Adipose tissue (tissue), 3 donors: ENCODE measurements around the gene FRMD7. TPM values are rescaled to one million over a fixed set of nuclear protein-coding genes. Genes with fewer than 3 reads are reported as not detected.
"Not testable (repeated sequence)": the region's sequence is repeated elsewhere in the genome, so short reads cannot be mapped to it uniquely, and the experiment has no call there.

Source experiments
- H3K27ac ChIP-seq: one replicate; pipeline ENCODE4 v1.5.1; 2013; ENCODE audit warnings: low read depth, low read length
- WGBS, 3 donors: extraction: QIAGEN DNeasy Blood & Tissue Kit; methylation state at CpG; one replicate each; pipeline ENCODE4 v1.1.7; 2013; 5-methylcytosine and 5-hydroxymethylcytosine counted together
- polyA plus RNA-seq, 3 donors: library from polyadenylated mRNA; stranded (reverse); fragments of 200-250 nt; gene quantifications; one replicate each; pipeline ENCODE4 v1.2.3, GENCODE V29; 2013
- donor health status: healthy with polysubstance abuse.
- donor health status: Bipolar disorder and iron deficiency.
- donor health status: healthy.

Gene FRMD7
- polyA plus RNA-seq = not detected

DNA sequence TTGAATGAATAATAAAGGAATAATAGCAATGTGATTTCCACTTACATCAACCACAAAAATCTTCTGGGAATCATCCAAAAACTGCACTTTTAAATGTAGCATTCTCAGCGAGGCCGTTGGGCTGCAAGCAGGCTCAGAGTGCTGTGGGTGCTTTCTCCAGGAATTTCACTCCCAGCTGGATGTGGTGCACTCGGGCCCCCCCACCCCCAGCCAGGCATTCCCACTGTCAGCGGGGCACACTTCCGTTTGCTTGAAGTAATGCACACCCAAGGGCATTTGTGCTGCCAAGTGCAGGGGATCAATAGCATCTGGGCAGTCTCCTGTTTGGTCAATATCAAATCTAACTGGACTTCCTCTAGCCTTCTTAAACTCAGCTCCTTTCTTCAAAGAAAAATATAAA is at the start of gene FRMD7:
TSS of gene FRMD7 (minus strand) at position 278 of the 400 bp plus-strand sequence. CDS start at position 102, 176 bp downstream.
- WGBS, 3 donors = 17 to 37% (median 30%) methylated on average over 5 of the region's 5 CpGs
- H3K27ac ChIP-seq = no peak within 1 kb of the TSS

GRCh38 chrX:132173647-132174046 is 45.8 kb upstream of the FRMD7 start:
- WGBS, 3 donors = 50 to 73% (median 58%) methylated on average over 1 of the region's 1 CpG
- no peak overlapping the region for H3K27ac ChIP-seq

GRCh38 chrX:132171881-132172280 is 44.1 kb upstream of the FRMD7 start:
- 75 to 86% (median 80%) methylated on average over 3 of the region's 3 CpGs for WGBS, 3 donors
- no peak overlapping the region for H3K27ac ChIP-seq

GRCh38 chrX:132171478-132171877 is 43.7 kb upstream of the FRMD7 start:
- no peak overlapping the region for H3K27ac ChIP-seq
- 54 to 68% (median 64%) methylated on average over 3 of the region's 3 CpGs for WGBS, 3 donors

- no peak overlapping the region for H3K27ac ChIP-seq
- WGBS, 3 donors = 32 to 87% (median 79%) methylated on average over 3 of the region's 3 CpGs
Observed at GRCh38 chrX:132169554-132169953, 41.7 kb upstream of the FRMD7 start.

- H3K27ac ChIP-seq = no peak overlapping the region
Observed at GRCh38 chrX:132165651-132166050, 37.8 kb upstream of the FRMD7 start.

DNA sequence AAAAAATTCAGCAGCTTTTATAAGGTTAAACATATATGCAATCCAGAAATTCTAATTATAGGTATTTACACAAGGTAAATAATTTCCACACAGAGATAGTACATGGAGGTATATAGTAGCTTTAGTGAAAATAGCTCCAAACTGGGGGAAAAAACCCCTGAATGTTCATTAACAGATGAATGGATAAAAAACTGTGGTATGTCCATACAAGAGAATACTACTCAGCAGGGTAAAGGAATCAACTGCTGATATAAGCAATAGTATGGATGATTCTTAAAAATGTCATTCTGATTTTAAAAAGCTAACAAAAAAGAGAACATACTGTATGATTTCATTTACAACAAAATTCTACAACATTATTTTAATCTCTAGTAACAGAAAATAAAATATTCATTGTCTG is 37.2 kb upstream of the FRMD7 start:
- H3K27ac ChIP-seq = no peak overlapping the region

DNA sequence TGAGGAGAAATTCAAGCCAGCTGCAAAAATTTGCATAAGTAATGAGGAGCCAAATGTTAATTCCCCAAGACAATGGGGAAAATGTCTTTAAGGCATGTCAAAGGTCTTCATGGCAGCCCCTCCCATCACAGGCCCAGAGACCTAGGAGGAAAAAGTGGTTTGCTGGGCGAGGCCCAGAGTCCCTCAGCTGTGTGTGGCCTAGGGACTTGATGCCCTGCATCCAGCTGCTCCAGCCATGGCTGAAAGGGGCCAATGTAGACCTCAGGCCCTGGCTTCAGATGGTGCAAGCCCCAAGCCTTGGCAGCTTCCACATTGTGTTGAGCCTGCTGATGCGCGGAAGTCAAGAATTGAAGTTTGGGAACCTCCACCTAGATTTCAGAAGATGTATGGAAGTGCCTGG is 35.3 kb upstream of the FRMD7 start:
- WGBS, 3 donors = 85 to 97% (median 96%) methylated on average over 3 of the region's 3 CpGs
- not testable (repeated sequence) for H3K27ac ChIP-seq

GRCh38 chrX:132153166-132153565 is 25.3 kb upstream of the FRMD7 start:
- 53 to 81% (median 67%) methylated on average over 4 of the region's 4 CpGs for WGBS, 3 donors
- H3K27ac ChIP-seq = no peak overlapping the region

DNA sequence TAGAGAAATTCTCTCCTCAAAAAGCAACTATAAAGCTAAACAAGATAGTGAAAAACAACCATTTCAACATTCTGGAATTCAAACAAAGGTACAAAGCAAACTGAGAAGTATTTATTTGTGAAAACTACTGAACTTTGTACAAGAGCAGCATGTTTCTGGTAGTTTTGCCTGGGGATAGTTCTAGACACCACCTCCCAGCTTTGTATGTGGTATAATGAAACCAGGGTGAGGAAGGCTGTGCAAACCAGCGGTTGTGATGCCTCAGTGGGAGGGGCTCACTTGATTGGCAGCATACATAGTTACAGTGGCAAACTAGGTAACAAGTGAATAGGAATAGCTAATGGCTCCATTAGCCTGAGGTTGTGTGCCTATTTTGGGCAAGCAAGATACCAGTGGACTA is 18.6 kb upstream of the FRMD7 start:
- H3K27ac ChIP-seq = no peak overlapping the region
- 26 to 74% (median 67%) methylated on average over 1 of the region's 1 CpG for WGBS, 3 donors

DNA sequence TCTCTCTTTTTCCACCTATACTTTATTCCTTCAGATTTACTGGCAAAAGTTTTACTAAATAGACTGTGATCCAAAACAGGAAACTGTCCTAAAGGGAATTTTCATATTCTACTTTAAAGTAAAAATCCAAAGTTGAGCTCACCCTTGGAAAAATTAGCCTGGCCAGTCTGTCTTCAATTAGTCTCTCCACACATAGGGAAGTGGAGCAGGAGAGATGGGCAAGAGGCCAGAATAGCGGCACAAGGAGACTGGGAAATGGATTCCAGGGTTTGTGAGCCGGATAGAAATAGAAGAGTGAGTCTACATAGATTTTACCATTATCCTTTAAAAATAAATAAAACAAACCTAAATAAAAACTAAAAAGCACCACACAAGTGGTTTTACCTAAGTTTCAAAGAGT is 16.2 kb upstream of the FRMD7 start:
- 60 to 62% (median 61%) methylated on average over 2 of the region's 2 CpGs for WGBS, 3 donors
- no peak overlapping the region for H3K27ac ChIP-seq

- H3K27ac ChIP-seq = no peak overlapping the region
Observed at GRCh38 chrX:132125906-132126305, 1.9 kb downstream of the FRMD7 start.

GRCh38 chrX:132120913-132121312 is 6.9 kb downstream of the FRMD7 start:
- H3K27ac ChIP-seq = no peak overlapping the region
- WGBS, 3 donors = 62 to 81% (median 74%) methylated on average over 4 of the region's 4 CpGs

- H3K27ac ChIP-seq = no peak overlapping the region
- 68 to 84% (median 79%) methylated on average over 12 of the region's 12 CpGs for WGBS, 3 donors
Observed at GRCh38 chrX:132119821-132120515, 7.9 kb downstream of the FRMD7 start.

GRCh38 chrX:132119283-132119682 is 8.5 kb downstream of the FRMD7 start:
- WGBS, 3 donors = 63 to 88% (median 78%) methylated on average over 3 of the region's 3 CpGs
- H3K27ac ChIP-seq = no peak overlapping the region

GRCh38 chrX:132118358-132118757 is 9.5 kb downstream of the FRMD7 start:
- 94 to 99% (median 95%) methylated on average over 3 to 4 of the region's 4 CpGs for WGBS, 3 donors
- no peak overlapping the region for H3K27ac ChIP-seq

GRCh38 chrX:132115792-132116191 is 12.0 kb downstream of the FRMD7 start:
- WGBS, 3 donors = 70 to 82% (median 74%) methylated on average over 5 of the region's 5 CpGs
- H3K27ac ChIP-seq = no peak overlapping the region

GRCh38 chrX:132114607-132115006 is 13.2 kb downstream of the FRMD7 start:
- H3K27ac ChIP-seq = no peak overlapping the region

DNA sequence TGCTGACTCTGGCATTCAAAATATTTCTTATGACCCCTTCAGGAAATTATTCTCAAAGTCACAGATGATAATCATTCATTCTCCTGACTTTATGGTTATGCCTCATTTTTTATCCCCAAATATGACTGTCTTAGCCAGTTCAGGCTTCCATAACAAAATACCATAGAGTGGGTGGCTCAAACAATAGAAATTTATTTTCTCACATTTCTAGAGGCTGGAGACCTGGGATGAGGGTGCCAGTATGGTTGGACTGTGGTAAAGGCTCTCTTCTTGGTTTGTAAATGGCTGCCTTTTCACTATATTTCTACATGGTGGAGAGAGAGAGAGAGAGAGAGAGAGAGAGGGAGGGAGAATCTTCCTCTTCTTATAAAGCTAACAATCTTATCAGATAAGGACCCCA is 20.5 kb downstream of the FRMD7 start:
- no peak overlapping the region for H3K27ac ChIP-seq

- no peak overlapping the region for H3K27ac ChIP-seq
- 74 to 96% (median 76%) methylated on average over 6 to 9 of the region's 9 CpGs for WGBS, 3 donors
Observed at GRCh38 chrX:132101799-132102198, 26.0 kb downstream of the FRMD7 start.

GRCh38 chrX:132101206-132101605 is 26.6 kb downstream of the FRMD7 start:
- H3K27ac ChIP-seq = no peak overlapping the region
- WGBS, 3 donors = 64 to 81% (median 80%) methylated on average over 4 of the region's 4 CpGs
